SK-N-SH treated with all-trans-retinoic acid at 6 μM for 48 hours (cell line): ENCODE measurements around the gene UBQLN4.

Experiments used
- ATAC-seq: fragments of 200-7000 bp; cut with Tn5 transposase; 3 replicates; pipeline ENCODE4 v1.9.1; 2020; ENCODE audit warnings: mild to moderate bottlenecking, moderate library complexity
- ARNTL ChIP-seq: fragments of 450-650 bp; formaldehyde crosslinking; IDR thresholded peaks from 2 replicates; pipeline ENCODE4 v1.5.0; 2020; ENCODE audit warnings: low read depth, mild to moderate bottlenecking, moderate library complexity, borderline replicate concordance
- BACH2 ChIP-seq: fragments of 250-450 bp; sonication (Bioruptor Pico); IDR thresholded peaks from 2 replicates; pipeline ENCODE4 v1.9.0; 2021; ENCODE audit warnings: mild to moderate bottlenecking, borderline replicate concordance
- ESRRG ChIP-seq: fragments of 250-450 bp; sonication (Bioruptor Pico); IDR thresholded peaks from 2 replicates; pipeline ENCODE4 v1.6.1; 2021; ENCODE audit warnings: mild to moderate bottlenecking
- GLIS3 ChIP-seq: fragments of 250-450 bp; sonication (Bioruptor Pico); IDR thresholded peaks from 2 replicates; pipeline ENCODE4 v1.5.0; 2020; ENCODE audit warnings: mild to moderate bottlenecking, moderate library complexity
- ISL1 ChIP-seq: fragments of 250-450 bp; sonication (Bioruptor Pico); IDR thresholded peaks from 2 replicates; pipeline ENCODE4 v2.1.2; 2022; ENCODE audit warnings: mild to moderate bottlenecking, moderate library complexity
- OSR1 ChIP-seq: fragments of 250-450 bp; sonication (Bioruptor Pico); IDR thresholded peaks from 2 replicates; pipeline ENCODE4 v1.8.0; 2022; ENCODE audit warnings: moderate library complexity, mild to moderate bottlenecking, inconsistent platforms
- PPARA ChIP-seq: fragments of 250-450 bp; sonication (Bioruptor Pico); IDR thresholded peaks from 2 replicates; pipeline ENCODE4 v1.5.0; 2020; ENCODE audit warnings: mild to moderate bottlenecking, borderline replicate concordance
- SNAI2 ChIP-seq: fragments of 250-450 bp; sonication (Bioruptor Pico); IDR thresholded peaks from 2 replicates; pipeline ENCODE4 v1.5.0; 2020; ENCODE audit warnings: mild to moderate bottlenecking, moderate library complexity
- TCF4 ChIP-seq: fragments of 250-450 bp; sonication (Bioruptor Pico); IDR thresholded peaks from 2 replicates; pipeline ENCODE4 v1.8.0; 2021; ENCODE audit warnings: mild to moderate bottlenecking, moderate library complexity, borderline replicate concordance
- TOX ChIP-seq: fragments of 250-450 bp; sonication (Bioruptor Pico); IDR thresholded peaks from 2 replicates; pipeline ENCODE4 v1.8.0; 2021; ENCODE audit warnings: mild to moderate bottlenecking, moderate library complexity, borderline replicate concordance
- ZFP30 ChIP-seq: fragments of 450-650 bp; formaldehyde crosslinking; IDR thresholded peaks from 2 replicates; pipeline ENCODE4 v1.5.0; 2022; ENCODE audit warnings: mild to moderate bottlenecking, moderate library complexity
- ZNF70 ChIP-seq: fragments of 450-650 bp; formaldehyde crosslinking; IDR thresholded peaks from 2 replicates; pipeline ENCODE4 v1.5.0; 2020; ENCODE audit warnings: mild to moderate bottlenecking, moderate library complexity
- ZNF8 ChIP-seq: fragments of 450-650 bp; formaldehyde crosslinking; IDR thresholded peaks from 2 replicates; pipeline ENCODE4 v1.5.0; 2020; ENCODE audit warnings: mild to moderate bottlenecking, moderate library complexity
- TF ChIP-seq, protein P1 (sequence below): fragments of 250-450 bp; sonication (Bioruptor Pico); IDR thresholded peaks from 2 replicates; pipeline ENCODE4 v1.5.1; 2021; ENCODE audit warnings: mild to moderate bottlenecking, moderate library complexity
- TF ChIP-seq, protein P2 (sequence below): fragments of 250-450 bp; sonication (Bioruptor Pico); IDR thresholded peaks from 2 replicates; pipeline ENCODE4 v1.5.1; 2020; ENCODE audit warnings: low read depth, mild to moderate bottlenecking, moderate library complexity
- TF ChIP-seq, protein P3 (sequence below): fragments of 250-450 bp; sonication (Bioruptor Pico); IDR thresholded peaks from 2 replicates; pipeline ENCODE4 v1.8.0; 2020; ENCODE audit warnings: mild to moderate bottlenecking, moderate library complexity, borderline replicate concordance
- TF ChIP-seq, protein P4 (sequence below): fragments of 250-450 bp; sonication (Bioruptor Pico); IDR thresholded peaks from 2 replicates; pipeline ENCODE4 v1.5.0; 2020; ENCODE audit warnings: mild to moderate bottlenecking, moderate library complexity

The UBQLN4 gene

DNA sequence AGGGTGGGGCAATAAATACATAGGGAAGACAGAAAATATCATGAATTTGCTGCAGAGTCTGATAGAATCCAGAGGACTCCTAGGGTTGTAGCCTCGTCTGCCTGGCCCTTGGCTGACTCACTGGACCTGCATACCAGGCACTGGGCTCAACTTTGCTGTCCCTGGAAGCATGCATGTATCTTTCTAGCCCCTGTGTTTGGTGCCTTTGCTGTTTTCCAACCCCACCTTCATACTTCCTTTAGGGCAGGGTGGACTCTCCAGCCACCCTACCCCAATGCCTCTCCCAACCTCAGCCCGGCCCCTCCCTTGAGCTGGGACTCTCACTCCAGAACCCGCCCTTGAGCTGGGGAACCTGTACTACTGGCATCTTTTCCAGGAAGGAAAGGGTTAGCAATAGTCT lies 8.6 kb upstream of the UBQLN4 start (continued):
- TF ChIP-seq, protein P1, sequence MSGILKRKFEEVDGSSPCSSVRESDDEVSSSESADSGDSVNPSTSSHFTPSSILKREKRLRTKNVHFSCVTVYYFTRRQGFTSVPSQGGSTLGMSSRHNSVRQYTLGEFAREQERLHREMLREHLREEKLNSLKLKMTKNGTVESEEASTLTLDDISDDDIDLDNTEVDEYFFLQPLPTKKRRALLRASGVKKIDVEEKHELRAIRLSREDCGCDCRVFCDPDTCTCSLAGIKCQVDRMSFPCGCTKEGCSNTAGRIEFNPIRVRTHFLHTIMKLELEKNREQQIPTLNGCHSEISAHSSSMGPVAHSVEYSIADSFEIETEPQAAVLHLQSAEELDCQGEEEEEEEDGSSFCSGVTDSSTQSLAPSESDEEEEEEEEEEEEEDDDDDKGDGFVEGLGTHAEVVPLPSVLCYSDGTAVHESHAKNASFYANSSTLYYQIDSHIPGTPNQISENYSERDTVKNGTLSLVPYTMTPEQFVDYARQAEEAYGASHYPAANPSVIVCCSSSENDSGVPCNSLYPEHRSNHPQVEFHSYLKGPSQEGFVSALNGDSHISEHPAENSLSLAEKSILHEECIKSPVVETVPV (CRISPR knock-in tag), result no peak
- TF ChIP-seq TCF4 (no peak), ESRRG (no peak)

DNA sequence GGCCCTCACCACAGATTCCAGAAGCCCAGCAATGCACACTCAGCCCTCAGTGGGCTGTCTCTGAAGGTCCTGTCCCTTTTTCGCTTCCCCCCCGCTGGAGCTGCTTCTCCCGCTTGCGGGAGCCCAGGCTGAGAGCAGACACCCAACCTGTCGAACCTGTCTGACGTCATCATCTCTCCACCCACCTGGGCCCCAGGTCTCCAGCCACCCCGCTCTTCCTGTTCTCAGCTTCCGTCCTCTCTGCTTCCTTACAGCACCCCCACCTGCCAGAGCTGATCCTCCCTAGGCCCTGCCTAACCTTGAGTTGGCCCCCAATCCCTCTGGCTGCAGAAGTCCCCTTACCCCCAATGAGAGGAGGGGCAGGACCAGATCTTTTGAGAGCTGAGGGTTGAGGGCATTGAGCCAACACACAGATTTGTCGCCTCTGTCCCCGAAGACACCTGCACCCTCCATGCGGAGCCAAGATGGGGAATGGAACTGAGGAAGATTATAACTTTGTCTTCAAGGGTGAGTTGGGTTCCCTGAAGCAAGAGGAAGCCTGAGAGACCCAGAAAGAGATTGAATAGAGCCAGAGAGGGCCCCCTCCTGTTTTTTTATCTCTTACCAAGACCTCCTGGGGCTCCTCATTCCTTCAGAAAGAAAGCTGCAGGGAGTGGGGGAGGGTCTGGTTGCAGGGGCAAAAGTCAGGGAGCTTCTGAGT lies 7.5 kb upstream of the UBQLN4 start, which contains the start of gene RAB25:
Gene RAB25 (plus strand): TSS at position 224 of the 700 bp plus-strand sequence. CDS start 241 bp downstream, at position 465.
- TF ChIP-seq PPARA, result no peak
- TF ChIP-seq ZFP30 (CRISPR knock-in tag), result no peak
- no peak for TF ChIP-seq SNAI2
- TF ChIP-seq, protein P2, sequence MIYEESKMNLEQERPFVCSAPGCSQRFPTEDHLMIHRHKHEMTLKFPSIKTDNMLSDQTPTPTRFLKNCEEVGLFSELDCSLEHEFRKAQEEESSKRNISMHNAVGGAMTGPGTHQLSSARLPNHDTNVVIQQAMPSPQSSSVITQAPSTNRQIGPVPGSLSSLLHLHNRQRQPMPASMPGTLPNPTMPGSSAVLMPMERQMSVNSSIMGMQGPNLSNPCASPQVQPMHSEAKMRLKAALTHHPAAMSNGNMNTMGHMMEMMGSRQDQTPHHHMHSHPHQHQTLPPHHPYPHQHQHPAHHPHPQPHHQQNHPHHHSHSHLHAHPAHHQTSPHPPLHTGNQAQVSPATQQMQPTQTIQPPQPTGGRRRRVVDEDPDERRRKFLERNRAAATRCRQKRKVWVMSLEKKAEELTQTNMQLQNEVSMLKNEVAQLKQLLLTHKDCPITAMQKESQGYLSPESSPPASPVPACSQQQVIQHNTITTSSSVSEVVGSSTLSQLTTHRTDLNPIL (CRISPR knock-in tag), result no peak
- TF ChIP-seq ESRRG, result no peak
- no peak for TF ChIP-seq TCF4
- TF ChIP-seq, protein P3, sequence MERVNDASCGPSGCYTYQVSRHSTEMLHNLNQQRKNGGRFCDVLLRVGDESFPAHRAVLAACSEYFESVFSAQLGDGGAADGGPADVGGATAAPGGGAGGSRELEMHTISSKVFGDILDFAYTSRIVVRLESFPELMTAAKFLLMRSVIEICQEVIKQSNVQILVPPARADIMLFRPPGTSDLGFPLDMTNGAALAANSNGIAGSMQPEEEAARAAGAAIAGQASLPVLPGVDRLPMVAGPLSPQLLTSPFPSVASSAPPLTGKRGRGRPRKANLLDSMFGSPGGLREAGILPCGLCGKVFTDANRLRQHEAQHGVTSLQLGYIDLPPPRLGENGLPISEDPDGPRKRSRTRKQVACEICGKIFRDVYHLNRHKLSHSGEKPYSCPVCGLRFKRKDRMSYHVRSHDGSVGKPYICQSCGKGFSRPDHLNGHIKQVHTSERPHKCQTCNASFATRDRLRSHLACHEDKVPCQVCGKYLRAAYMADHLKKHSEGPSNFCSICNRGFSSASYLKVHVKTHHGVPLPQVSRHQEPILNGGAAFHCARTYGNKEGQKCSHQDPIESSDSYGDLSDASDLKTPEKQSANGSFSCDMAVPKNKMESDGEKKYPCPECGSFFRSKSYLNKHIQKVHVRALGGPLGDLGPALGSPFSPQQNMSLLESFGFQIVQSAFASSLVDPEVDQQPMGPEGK, result no peak
- no peak for TF ChIP-seq ISL1 (CRISPR knock-in tag)
- TF ChIP-seq ZNF70 (CRISPR knock-in tag), result no peak
- ATAC-seq, result no peak

DNA sequence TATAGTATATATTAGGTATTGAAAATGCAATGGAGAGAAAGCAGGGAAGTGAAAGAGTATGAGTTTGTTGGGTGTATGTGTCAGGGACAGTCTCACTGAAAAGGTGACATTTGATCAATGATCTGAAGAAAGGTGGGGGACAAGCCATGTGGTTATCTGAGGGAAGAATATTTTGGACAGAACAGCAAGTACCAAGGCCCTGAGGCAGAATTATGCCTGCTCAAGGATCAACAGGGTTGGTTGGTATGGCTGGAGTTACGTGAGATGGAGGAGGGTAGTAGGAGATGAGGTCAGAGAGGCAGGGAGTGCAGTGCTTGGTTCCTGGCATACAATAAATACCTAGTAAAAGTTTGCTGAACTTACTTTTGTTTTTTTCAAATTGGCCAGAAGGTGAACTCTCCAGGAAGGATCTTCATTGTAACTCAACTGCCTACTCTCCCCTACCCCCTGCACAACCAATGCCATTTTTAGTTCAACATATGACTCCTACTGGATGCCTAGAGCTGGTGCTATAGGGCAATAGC lies 2.8 kb upstream of the UBQLN4 start:
- no peak for TF ChIP-seq ISL1 (CRISPR knock-in tag)
- no peak for ATAC-seq

DNA sequence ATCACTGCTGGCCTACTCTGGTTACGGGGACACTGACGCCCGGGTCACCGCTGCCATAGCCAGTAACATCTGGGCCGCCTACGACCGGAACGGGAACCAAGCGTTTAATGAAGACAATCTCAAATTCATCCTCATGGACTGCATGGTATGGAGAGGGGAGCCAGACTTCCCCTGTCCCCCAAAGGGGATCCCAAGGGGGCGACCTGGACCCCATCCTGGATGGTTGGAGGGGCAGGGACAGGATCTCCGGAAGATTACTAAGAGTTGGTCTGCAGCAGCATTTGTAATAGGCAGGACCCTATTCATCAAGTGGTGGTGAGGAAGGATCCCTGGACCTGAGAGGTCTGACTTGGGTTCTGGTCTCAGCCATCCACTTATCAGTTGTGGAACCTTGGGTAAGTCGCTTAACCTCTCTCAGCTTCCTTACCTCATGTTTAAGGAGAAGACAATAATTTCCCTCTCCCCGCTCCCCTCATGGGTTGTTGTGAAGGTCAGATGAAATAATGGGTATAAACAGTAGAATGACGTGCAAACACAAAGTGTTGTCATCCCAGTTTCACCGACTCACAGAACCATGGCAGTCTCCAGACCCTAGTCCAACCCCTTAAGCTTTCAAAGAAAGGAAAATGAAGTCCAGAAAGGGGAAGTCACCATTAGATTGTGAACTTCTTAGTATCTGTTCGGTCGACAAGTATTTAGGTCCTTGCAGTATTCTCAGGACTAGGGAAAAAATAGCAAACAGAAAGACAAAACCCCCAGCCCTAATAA lies 1.9 kb upstream of the UBQLN4 start:
- TF ChIP-seq OSR1 (CRISPR knock-in tag), result no peak
- TF ChIP-seq, protein P1 (CRISPR knock-in tag), result no peak
- TF ChIP-seq, protein P2 (CRISPR knock-in tag), result no peak
- TF ChIP-seq ESRRG, result no peak
- TF ChIP-seq ZNF70 (CRISPR knock-in tag), result no peak
- no peak for TF ChIP-seq ARNTL
- no peak for TF ChIP-seq BACH2 (CRISPR knock-in tag)
- no peak for TF ChIP-seq GLIS3
- TF ChIP-seq TOX (CRISPR knock-in tag), result no peak
- no peak for TF ChIP-seq TCF4
- TF ChIP-seq ZFP30 (CRISPR knock-in tag), result no peak
- no peak for TF ChIP-seq PPARA
- TF ChIP-seq, protein P3, result no peak
- no peak for TF ChIP-seq ISL1 (CRISPR knock-in tag)
- TF ChIP-seq ZNF8 (CRISPR knock-in tag), result no peak
- TF ChIP-seq, protein P4, sequence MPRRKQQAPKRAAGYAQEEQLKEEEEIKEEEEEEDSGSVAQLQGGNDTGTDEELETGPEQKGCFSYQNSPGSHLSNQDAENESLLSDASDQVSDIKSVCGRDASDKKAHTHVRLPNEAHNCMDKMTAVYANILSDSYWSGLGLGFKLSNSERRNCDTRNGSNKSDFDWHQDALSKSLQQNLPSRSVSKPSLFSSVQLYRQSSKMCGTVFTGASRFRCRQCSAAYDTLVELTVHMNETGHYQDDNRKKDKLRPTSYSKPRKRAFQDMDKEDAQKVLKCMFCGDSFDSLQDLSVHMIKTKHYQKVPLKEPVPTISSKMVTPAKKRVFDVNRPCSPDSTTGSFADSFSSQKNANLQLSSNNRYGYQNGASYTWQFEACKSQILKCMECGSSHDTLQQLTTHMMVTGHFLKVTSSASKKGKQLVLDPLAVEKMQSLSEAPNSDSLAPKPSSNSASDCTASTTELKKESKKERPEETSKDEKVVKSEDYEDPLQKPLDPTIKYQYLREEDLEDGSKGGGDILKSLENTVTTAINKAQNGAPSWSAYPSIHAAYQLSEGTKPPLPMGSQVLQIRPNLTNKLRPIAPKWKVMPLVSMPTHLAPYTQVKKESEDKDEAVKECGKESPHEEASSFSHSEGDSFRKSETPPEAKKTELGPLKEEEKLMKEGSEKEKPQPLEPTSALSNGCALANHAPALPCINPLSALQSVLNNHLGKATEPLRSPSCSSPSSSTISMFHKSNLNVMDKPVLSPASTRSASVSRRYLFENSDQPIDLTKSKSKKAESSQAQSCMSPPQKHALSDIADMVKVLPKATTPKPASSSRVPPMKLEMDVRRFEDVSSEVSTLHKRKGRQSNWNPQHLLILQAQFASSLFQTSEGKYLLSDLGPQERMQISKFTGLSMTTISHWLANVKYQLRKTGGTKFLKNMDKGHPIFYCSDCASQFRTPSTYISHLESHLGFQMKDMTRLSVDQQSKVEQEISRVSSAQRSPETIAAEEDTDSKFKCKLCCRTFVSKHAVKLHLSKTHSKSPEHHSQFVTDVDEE (CRISPR knock-in tag), result no peak
- ATAC-seq, result no peak
